ENCODE data around the gene MAP2K6.

- TF ChIP-seq POLR2AphosphoS5 (IDR thresholded peaks at IDR 0.05; ENCODE audit: low read depth, low read length) (no peak), POLR2A (IDR thresholded peaks at IDR 0.05; ENCODE audit: low read depth, low read length) (no peak), SPI1 (IDR thresholded peaks at IDR 0.05; ENCODE audit: low read depth, low read length) (no peak), TAF1 (IDR thresholded peaks at IDR 0.05; ENCODE audit: low read depth, low read length) (no peak), POU2F2 (IDR thresholded peaks at IDR 0.05; ENCODE audit: low read depth, low read length) (no peak)
These were observed 91.2 kb downstream of the MAP2K6 start for GRCh38 chr17:69505740-69506139.

All from GM12891 (cell line).